Brain microvascular endothelial cell (primary cell): ENCODE results near the gene SLC25A29.
"Not testable (repeated sequence)": the region's sequence is repeated elsewhere in the genome, so short reads cannot be mapped to it uniquely, and the experiment has no call there.

ENCODE experiments used
- DNase-seq: peaks from one replicate; pipeline ENCODE4 v3.0.0-alpha.2; 2020
- H3K27ac ChIP-seq: fragments of 250-450 bp; sonication (Bioruptor Pico); 2 replicates; pipeline ENCODE4 v1.5.1; 2020; ENCODE audit warnings: mild to moderate bottlenecking, moderate library complexity
- H3K27me3 ChIP-seq: fragments of 250-450 bp; sonication (Bioruptor Pico); replicated peaks from 2 replicates; pipeline ENCODE4 v1.5.1; 2020; ENCODE audit warnings: mild to moderate bottlenecking
- H3K36me3 ChIP-seq: fragments of 250-450 bp; sonication (Bioruptor Pico); replicated peaks from 2 replicates; pipeline ENCODE4 v1.5.1; 2020; ENCODE audit warnings: mild to moderate bottlenecking
- H3K4me3 ChIP-seq: 2 replicates; pipeline ENCODE4 v1.5.1; 2011; ENCODE audit warnings: low read depth, mild to moderate bottlenecking, control low read depth, low read length, moderate library complexity
- in situ Hi-C: cut with HindIII; loops from 2 replicates; pipeline ENCODE4 v1.10.0; 2017; ENCODE audit warnings: low sequenced_read_pairs, low pct_ligation_motif_present
- TF ChIP-seq, protein P1 (sequence below): IDR thresholded peaks from 2 replicates; pipeline ENCODE4 v1.5.1; 2011; ENCODE audit warnings: low read depth, mild to moderate bottlenecking, moderate library complexity, low read length, control low read depth, inconsistent platforms; ENCODE audit errors: missing control alignments

The SLC25A29 gene

DNA sequence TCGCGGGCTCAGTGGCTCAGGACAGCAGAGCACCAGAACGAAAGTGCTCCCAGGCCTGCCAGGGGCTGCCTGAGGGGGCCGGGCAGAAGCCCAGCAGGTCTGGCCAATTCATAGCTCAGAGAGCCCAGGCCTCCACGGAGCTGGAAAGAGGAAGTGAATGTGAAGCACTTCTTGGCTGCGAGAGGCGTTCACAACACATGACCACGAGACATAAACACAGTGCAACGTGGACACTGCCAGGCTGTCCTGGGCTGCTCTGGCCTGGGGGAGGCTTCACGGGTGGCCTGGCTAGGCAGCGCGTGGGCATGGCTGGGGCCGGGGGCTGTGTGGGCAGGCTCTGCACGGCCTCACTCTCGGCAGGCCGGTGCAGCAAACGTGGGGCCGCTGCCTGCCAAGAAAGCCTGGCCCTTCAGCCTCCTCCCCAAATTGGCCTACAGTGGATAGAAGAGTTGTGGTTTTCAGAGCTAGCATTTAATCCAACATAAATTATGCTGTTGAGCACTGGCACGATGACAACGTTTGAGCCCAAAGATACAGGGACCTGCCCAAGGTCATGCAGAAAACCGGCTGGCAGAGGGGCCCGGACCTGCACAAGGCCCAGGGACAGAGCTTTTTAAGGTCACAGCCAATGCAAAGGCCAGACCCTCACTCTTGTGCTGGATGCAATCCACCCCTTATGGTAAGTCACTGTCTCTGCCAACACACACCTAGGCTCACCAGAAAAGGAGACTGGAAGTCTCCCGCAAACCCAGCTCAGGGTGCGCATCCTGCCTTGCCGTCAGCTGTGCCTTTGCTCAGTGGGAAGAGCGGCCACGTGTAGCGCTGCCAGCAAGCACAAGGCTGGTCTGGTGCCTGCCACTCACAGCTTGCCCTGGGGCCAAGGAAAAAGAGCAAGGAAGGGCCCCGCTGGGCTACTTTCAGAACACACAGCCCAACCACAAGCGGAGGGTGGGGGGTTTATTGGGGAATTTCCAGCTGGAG lies 8.6 kb downstream of the SLC25A29 start:
- no peaks in the 10 kb centered on the region for H3K27me3 ChIP-seq
- peak; percentile 27 for DNase-seq
- peaks cover 3% of the 10 kb centered on the region for H3K36me3 ChIP-seq
- H3K4me3 ChIP-seq, result no peak overlapping the region
- TF ChIP-seq, protein P1, sequence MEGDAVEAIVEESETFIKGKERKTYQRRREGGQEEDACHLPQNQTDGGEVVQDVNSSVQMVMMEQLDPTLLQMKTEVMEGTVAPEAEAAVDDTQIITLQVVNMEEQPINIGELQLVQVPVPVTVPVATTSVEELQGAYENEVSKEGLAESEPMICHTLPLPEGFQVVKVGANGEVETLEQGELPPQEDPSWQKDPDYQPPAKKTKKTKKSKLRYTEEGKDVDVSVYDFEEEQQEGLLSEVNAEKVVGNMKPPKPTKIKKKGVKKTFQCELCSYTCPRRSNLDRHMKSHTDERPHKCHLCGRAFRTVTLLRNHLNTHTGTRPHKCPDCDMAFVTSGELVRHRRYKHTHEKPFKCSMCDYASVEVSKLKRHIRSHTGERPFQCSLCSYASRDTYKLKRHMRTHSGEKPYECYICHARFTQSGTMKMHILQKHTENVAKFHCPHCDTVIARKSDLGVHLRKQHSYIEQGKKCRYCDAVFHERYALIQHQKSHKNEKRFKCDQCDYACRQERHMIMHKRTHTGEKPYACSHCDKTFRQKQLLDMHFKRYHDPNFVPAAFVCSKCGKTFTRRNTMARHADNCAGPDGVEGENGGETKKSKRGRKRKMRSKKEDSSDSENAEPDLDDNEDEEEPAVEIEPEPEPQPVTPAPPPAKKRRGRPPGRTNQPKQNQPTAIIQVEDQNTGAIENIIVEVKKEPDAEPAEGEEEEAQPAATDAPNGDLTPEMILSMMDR, result no peak
- in situ Hi-C loops, result no loop called here
- H3K27ac ChIP-seq, result no peak overlapping the region

DNA sequence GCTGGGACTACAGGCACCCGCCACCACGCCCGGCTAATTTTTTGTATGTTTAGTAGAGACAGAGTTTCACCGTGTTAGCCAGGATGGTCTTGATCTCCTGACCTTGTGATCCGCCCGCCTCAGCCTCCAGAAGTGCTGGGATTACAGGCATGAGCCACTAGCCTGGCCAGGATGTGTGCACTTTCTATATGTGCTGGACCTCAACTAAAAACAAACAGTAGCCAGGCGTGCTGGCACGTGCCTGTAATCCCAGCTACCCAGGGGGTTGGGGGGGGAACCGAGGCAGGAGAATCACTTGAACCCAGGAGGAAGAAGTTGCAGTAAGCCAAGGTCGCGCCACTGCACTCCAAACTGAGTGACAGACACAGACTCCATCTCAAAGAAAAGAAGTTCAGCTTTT lies 9.5 kb downstream of the SLC25A29 start:
- H3K4me3 ChIP-seq, DNase-seq, H3K27ac ChIP-seq, H3K36me3 ChIP-seq, in situ Hi-C loops, H3K27me3 ChIP-seq: not testable (repeated sequence)

DNA sequence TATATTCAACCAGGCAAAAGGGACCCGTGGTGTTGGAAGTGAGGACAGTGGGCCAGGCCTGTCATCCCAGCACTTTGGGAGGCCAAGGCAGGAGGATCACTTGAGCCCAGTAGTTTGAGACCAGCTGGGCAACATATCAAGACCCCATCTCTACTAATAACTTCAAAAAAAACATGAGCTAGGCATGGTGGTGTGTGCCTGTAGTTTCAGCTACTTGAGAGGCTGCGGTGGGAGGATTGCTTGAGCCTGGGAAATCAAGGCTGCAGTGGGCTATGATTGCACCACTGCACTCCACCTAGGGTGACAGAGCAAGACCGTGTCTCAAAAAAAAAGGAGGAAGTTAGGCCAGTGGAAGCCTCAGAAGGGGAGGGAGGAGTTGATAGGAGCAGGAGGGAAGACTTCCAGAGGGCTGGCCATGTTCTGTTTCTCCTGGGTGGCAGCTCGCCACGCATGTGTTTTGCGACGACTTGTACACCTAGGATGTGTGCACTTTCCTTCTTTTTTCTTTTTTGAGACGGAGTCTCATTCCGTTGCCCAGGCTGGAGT lies 10.1 kb downstream of the SLC25A29 start:
- Histone ChIP-seq H3K27me3 (no peaks in the 10 kb centered on the region), H3K36me3 (peaks cover 9% of the 10 kb centered on the region), H3K4me3 (no peak overlapping the region), H3K27ac (no peak overlapping the region)
- DNase-seq, result no peak
- TF ChIP-seq, protein P1, result no peak
- in situ Hi-C loops, result no loop called here

DNA sequence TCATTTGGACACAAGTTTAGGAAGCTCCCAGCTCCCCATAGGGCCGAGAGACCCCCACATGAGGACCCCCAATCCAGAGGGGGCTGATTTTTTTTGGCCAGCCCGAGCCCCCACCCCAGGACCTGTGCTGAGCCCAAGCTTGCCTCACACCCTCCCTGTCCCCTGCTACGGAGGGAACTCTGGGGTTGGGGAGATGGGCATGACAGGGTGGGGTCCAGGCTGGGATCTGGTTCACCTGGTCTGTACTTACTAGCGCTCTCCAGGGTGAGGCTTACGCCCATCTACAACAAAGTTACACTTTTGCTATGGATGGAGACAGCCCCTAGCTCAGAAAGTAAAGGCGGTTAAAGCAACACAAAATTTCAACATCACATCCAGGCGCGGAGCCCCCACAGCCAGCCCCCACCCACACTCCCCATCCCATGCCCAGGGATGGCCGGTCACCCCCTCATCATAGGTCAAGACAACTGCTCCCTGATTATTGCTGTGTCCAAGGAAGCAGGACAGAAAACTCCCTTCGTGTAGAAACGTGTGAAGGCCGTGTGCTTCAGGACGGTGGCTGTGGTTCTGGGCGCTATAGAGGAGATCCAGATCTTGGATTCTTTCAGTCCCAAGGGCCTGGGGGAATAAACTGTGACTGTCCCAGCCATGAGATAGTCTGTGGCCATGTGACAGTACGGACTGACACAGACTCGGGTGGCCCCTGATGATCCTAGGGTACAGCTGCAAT lies 10.7 kb downstream of the SLC25A29 start:
- DNase-seq, result no peak
- Histone ChIP-seq H3K36me3 (peaks cover 9% of the 10 kb centered on the region), H3K27ac (no peak overlapping the region), H3K27me3 (no peaks in the 10 kb centered on the region), H3K4me3 (no peak overlapping the region)
- TF ChIP-seq, protein P1, result no peak
- in situ Hi-C loops, result no loop called here

DNA sequence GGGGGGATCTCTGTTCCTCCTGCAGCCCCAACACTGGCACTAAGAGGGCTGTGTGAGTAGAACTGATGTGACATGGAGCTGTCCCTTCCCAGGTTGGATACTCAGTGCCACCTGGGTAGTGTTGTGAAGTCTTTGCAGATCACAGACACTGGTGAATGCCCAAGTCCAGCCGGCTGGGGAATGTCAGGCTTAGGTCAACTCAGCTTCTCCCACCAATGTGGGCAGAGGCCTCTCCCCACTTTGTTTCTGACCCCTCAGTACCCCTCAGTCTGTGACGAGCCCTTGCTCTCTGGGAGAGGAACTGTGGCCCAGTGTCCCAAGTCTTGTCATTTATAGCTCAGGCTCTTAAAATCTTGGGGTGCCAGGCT lies 11.3 kb downstream of the SLC25A29 start:
- Histone ChIP-seq H3K27ac (no peak overlapping the region), H3K36me3 (peaks cover 9% of the 10 kb centered on the region), H3K4me3 (no peak overlapping the region), H3K27me3 (no peaks in the 10 kb centered on the region)
- DNase-seq, result no peak
- in situ Hi-C loops, result no loop called here
- TF ChIP-seq, protein P1, result no peak
